Endothelial cell (in vitro differentiated cells): Measurements from ENCODE around the gene PRKD1. TPM values are rescaled to one million over a fixed set of nuclear protein-coding genes. Genes with fewer than 3 reads are reported as not detected.

Experiments used
- DNase-seq: peaks from one replicate; pipeline ENCODE4 v3.0.0; 2021; ENCODE audit warnings: low spot score
- H3K27ac Mint-ChIP-seq: one replicate; pipeline ENCODE4 v1.8.0; 2021; ENCODE audit warnings: mixed read lengths, inconsistent platforms; ENCODE audit not compliant: unreplicated experiment
- H3K27me3 Mint-ChIP-seq: one replicate; pipeline ENCODE4 v1.8.0; 2021; ENCODE audit warnings: mild to moderate bottlenecking, moderate library complexity, mixed read lengths, inconsistent platforms; ENCODE audit not compliant: unreplicated experiment
- H3K36me3 Mint-ChIP-seq: one replicate; pipeline ENCODE4 v1.8.0; 2021; ENCODE audit warnings: mild to moderate bottlenecking, low read depth, mixed read lengths, inconsistent platforms; ENCODE audit not compliant: unreplicated experiment
- H3K4me1 Mint-ChIP-seq: one replicate; pipeline ENCODE4 v1.8.0; 2021; ENCODE audit warnings: mild to moderate bottlenecking, mixed read lengths, inconsistent platforms; ENCODE audit not compliant: unreplicated experiment
- H3K4me3 Mint-ChIP-seq: one replicate; pipeline ENCODE4 v1.8.0; 2021; ENCODE audit warnings: mild to moderate bottlenecking, mixed read lengths, inconsistent platforms; ENCODE audit not compliant: unreplicated experiment
- H3K9me3 Mint-ChIP-seq: one replicate; pipeline ENCODE4 v1.8.0; 2021; ENCODE audit warnings: mixed read lengths, inconsistent platforms; ENCODE audit not compliant: unreplicated experiment
- total RNA-seq: library from RNA; stranded (reverse); fragmentation: NEBNext Ultra II Directional; extraction: Animal tissue kit (Norgen Biotek cat#: 25700); gene quantifications from one replicate; pipeline ENCODE4 v1.2.1, GENCODE V29; 2021; ENCODE audit not compliant: unreplicated experiment
- TF ChIP-seq, protein P1 (sequence below): fragments of 200-600 bp; sonication (generic); IDR thresholded peaks from one replicate; pipeline ENCODE4 v1.5.0; 2021; ENCODE audit warnings: antibody characterized with exemption; ENCODE audit not compliant: unreplicated experiment

The PRKD1 gene
- total RNA-seq, 1 donor from 2014 or later, result 9.0 TPM

DNA sequence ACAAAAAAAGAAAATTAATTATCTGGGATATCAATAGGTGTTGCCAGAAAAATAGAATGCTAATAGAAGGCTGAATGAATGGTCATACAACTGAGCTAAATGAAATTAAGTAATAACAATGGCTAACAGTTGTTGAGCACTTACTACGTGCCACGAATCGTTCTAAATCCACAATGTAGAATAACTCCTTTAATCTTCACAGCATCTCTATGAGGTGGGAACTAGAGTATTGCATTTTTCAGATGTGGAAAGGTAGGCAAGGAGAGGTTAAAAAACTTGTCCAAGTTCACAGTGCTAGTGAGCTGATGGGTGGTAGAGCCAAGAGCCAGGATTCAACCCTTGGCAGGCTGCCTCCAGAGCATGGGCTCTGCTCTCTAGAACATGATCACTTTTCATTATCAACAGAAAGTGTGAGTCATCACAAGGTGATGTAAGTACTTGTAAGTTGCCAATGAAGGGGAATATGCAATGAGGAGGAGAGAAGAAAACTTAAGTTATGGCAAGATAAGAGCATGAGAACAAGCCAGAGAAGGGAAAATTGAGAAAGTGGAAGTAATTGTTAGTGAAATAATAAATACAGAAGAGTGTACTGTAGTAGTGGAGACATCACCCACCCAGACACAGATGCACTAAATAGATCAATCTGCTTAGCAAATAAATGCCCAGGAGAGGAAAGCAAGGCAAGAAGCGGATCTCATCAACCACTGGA, 122.1 kb downstream of the PRKD1 start:
- Mint-ChIP-seq H3K27ac (no peak overlapping the region), H3K27me3 (no peaks in the 10 kb centered on the region), H3K4me1 (no peaks in the 10 kb centered on the region), H3K36me3 (no peaks in the 10 kb centered on the region), H3K9me3 (no peaks in the 10 kb centered on the region), H3K4me3 (no peak overlapping the region)
- TF ChIP-seq, protein P1, sequence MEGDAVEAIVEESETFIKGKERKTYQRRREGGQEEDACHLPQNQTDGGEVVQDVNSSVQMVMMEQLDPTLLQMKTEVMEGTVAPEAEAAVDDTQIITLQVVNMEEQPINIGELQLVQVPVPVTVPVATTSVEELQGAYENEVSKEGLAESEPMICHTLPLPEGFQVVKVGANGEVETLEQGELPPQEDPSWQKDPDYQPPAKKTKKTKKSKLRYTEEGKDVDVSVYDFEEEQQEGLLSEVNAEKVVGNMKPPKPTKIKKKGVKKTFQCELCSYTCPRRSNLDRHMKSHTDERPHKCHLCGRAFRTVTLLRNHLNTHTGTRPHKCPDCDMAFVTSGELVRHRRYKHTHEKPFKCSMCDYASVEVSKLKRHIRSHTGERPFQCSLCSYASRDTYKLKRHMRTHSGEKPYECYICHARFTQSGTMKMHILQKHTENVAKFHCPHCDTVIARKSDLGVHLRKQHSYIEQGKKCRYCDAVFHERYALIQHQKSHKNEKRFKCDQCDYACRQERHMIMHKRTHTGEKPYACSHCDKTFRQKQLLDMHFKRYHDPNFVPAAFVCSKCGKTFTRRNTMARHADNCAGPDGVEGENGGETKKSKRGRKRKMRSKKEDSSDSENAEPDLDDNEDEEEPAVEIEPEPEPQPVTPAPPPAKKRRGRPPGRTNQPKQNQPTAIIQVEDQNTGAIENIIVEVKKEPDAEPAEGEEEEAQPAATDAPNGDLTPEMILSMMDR, result no peak
- no peak for DNase-seq

- Mint-ChIP-seq H3K9me3 (no peaks in the 10 kb centered on the region), H3K36me3 (no peaks in the 10 kb centered on the region), H3K27me3 (no peaks in the 10 kb centered on the region), H3K4me1 (no peaks in the 10 kb centered on the region), H3K27ac (no peak overlapping the region), H3K4me3 (no peak overlapping the region)
- TF ChIP-seq, protein P1, result no peak
- no peak for DNase-seq
Measured at GRCh38 chr14:29804481-29805266, 123.0 kb downstream of the PRKD1 start.

- no peak overlapping the region for H3K4me3 Mint-ChIP-seq
- H3K27me3 Mint-ChIP-seq, result no peaks in the 10 kb centered on the region
- TF ChIP-seq, protein P1, result no peak
- H3K36me3 Mint-ChIP-seq, result no peaks in the 10 kb centered on the region
- no peaks in the 10 kb centered on the region for H3K4me1 Mint-ChIP-seq
- DNase-seq, result no peak
- no peak overlapping the region for H3K27ac Mint-ChIP-seq
- no peaks in the 10 kb centered on the region for H3K9me3 Mint-ChIP-seq
Measured at GRCh38 chr14:29803045-29803444, 124.6 kb downstream of the PRKD1 start.

- H3K27me3 Mint-ChIP-seq, result no peaks in the 10 kb centered on the region
- H3K36me3 Mint-ChIP-seq, result no peaks in the 10 kb centered on the region
- H3K4me1 Mint-ChIP-seq, result no peaks in the 10 kb centered on the region
- H3K9me3 Mint-ChIP-seq, result no peaks in the 10 kb centered on the region
- no peak overlapping the region for H3K27ac Mint-ChIP-seq
- no peak overlapping the region for H3K4me3 Mint-ChIP-seq
- TF ChIP-seq, protein P1, result no peak
- DNase-seq, result no peak
Measured at GRCh38 chr14:29802211-29802610, 125.4 kb downstream of the PRKD1 start.

GRCh38 chr14:29800961-29801360, 126.7 kb downstream of the PRKD1 start:
- Mint-ChIP-seq H3K36me3 (no peaks in the 10 kb centered on the region), H3K4me3 (no peak overlapping the region), H3K27ac (no peak overlapping the region), H3K9me3 (no peaks in the 10 kb centered on the region), H3K4me1 (no peaks in the 10 kb centered on the region), H3K27me3 (no peaks in the 10 kb centered on the region)
- DNase-seq, result no peak
- TF ChIP-seq, protein P1, result peak; percentile 34
